Stimulated activated CD8-positive, alpha-beta memory T cell treated with anti-CD3 and anti-CD28 coated beads, Interleukin-7, amount 100 ng/mL, for 4 hours (primary cell): Measurements from ENCODE around the gene LARP4B.

Experiments used
- DNase-seq, 2 donors: peaks; one replicate each; pipeline ENCODE4 v3.0.0-alpha.2; 2020; ENCODE audit warnings: low read depth in 2 of 2

Gene LARP4B

GRCh38 chr10:867807-868206, 63.7 kb downstream of the LARP4B start:
- no peak for DNase-seq

DNA sequence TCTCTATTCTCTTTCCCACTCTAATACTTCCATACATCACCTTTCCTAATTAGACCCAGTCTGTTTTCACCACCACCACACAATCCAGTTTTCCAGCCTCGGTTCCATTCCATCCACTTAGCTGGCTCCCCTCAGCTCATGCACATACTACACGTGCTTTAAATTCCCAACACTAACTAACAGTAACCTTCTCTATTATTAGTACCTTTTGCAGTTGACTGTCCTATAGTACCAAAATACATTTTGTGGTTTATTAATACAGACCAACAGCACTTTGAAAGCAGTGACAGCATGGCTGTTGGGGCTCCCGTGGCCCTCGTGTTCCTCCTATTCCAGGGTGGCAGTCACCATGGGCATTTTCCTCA, 64.9 kb downstream of the LARP4B start:
- no peak for DNase-seq

- DNase-seq = no peak
These were observed 65.5 kb downstream of the LARP4B start for GRCh38 chr10:865924-866576.

DNA sequence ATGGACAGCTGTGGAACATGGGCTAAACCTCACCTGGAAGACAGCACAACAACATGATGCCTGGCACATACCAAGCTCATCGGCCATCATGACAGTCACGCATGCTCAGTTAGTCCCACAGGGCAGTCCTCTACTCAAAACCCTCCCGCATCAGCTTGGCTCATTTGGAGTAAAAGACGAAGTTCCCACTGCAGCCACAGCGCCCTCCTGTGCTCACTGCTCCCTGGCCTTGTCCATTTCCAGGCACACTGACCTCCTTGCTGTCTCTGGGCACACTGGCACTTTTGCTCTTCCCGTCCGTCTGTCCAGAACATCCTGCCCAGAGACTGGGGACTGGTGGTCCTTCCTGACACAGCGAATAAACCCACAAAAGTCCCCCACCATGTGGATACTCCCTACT, 66.2 kb downstream of the LARP4B start:
- no peak for DNase-seq

- no peak for DNase-seq
These were observed 71.0 kb downstream of the LARP4B start for GRCh38 chr10:860519-860918.

DNA sequence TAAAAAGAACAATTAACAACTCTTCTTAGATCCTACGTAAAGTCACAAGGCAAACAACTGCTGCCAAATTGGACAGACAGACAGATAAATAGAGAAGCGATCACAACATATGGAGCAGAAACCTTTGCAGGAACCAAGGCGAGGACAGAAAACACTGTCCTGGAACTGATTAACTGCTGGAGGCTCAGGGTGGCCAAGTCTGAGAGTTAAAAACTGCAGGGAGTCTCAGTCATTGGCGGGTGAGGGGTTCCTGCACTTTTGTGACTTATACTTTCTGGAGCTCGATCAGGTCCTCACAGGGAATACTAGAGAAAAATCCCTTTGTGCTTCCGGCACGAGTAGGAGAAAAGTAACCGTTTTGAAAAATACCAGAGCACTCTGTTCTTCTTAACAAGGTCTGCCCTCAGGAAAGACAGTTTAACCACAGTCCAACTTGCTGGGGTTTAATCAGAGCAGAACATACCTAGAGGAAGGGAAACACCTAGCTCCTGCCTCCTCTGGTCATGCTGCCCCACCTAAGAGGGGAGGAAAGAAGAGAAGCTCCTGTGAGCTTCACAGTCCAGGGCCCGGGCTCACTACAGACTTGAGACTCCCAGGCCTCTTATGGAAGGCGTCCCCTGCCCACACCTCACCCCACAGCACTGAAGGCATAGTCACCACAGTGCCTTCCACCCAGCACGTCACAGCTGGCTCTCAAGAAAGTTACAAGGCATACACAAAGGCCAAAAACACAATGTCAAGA, 74.9 kb downstream of the LARP4B start:
- no peak for DNase-seq

- DNase-seq = no peak
These were observed 75.8 kb downstream of the LARP4B start for GRCh38 chr10:855671-856070.

- no peak for DNase-seq
These were observed 76.4 kb downstream of the LARP4B start for GRCh38 chr10:855079-855478.

DNA sequence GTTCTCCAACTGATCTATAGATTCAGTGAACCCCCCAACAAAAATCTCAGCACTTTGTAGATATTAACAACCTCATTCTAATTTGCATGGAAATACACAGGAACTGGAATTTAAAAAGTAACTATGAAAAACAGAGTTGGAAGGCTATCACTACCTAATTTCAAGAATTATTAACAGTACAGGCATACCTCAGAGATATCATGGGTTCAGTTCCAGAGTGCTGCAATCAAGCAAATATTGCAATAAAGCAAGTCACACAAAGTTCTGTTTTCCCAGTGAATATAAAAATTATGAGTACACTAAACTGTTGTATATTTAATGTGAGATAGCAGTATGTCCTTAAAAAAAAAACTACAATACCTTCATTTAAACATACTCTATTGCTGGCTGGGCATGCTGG, 78.5 kb downstream of the LARP4B start:
- no peak for DNase-seq

DNA sequence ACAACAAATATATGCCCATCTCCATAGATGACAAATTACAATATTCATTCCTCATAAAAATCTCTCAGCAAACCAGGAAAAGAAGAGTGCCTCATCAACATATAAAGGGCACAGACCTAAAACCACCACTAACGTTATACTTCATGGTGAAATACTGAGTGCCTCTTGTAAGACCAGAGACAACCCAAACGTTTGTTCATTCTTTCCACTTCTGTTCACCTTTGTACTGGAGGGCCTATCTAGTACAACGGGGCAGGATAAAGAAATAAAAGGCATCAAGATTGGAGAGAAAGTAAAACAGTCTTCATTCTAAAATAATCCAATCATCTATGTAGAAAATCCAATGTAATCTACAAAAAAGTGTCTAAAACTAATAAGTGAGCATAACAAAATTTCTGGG, 79.1 kb downstream of the LARP4B start:
- DNase-seq = no peak

DNA sequence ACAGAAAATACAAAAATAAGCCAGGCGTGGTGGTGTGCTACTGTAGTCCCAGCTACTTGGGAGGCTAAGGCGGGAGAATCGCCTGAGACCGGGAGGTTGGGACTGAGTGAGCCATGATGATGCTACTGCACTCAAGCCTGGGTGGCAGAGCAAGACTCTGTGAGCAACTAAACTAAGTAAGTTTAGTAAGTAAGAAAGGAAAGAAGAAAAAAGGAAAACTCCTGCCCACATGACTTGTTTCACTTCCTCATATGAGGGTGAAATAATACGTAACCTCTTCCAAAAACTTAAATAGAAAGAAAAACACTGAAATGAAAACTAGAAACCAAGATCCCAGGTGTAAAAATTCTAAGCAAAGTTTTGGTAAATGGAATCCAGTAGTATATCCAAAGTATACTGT, 79.6 kb downstream of the LARP4B start:
- DNase-seq = no peak

GRCh38 chr10:850093-850492, 81.4 kb downstream of the LARP4B start:
- DNase-seq = no peak

DNA sequence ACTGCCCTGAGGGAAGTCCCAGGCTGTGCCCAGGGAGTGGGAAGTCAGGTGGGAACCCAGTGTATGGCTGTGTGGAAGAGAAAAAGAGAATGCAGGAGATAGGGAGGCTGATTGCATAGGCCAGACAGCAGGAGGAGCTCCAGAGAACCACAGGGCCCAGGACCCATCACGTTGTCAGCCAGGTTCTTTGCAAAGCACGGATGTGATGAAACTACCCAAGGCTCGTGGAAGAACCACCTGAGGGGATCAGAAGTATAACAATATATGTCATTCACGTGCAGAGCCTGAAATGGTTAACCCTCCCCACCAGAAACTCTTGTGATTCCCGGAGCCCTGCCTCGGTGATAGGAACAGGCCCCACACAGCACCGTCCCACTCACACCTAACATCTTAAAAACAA, 83.6 kb downstream of the LARP4B start:
- DNase-seq = no peak

GRCh38 chr10:846126-846685, 85.3 kb downstream of the LARP4B start:
- no peak for DNase-seq

DNA sequence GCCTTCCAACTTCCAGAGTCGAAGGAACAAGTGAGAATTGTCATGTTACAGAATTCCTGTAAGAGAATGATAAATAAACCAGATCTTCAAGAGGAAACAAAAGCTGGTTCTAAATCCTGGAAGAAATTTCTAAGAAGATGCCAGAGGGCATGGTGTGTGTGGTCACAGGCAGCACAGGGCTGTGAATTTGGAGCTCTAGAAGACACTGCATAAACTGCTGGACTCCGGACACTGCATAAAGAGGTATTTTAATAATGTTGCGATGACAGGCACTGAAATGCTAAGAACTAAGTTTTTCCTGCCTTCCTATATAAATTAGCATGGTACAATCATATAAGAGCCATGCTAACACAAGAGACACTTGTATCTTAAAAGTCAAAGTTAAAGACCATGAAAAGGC, 86.0 kb downstream of the LARP4B start:
- DNase-seq = no peak

DNA sequence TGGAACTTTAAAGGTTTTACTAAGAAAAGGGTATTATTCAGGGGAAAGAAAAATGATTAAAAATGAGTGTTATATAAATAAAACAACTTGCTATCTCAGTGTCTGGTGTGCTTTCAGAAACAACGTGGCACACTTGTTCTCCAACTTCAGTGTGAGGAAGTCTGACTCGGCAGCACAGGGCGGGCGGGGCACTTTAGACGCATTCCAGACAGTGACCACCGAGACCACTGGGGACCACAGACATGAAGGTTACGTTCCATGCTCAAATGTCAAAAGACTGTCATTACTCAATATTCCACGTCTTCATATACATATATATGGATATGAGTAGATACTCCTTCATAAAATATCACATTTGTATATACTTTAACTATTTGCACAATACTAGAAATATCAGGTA, 87.0 kb downstream of the LARP4B start:
- DNase-seq = no peak

DNA sequence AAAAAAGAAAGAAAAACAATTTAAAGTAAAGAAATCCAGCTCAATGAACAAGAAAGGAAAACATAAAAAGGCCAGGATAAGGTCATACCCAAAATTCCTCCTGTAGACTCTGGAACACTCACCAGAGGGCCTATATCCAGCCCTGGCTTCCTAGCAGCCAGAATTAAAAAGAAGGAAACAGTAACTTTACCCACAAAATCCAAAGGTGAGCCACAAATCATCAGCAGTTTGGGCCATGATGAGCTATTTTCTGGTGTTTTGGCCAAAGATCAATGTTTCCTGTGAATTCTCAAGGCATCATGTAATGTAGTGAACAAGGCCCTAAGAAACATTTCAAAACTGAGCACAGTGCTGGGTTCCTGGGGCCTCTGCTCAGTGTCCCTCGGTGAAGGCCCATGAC, 87.8 kb downstream of the LARP4B start:
- no peak for DNase-seq

DNA sequence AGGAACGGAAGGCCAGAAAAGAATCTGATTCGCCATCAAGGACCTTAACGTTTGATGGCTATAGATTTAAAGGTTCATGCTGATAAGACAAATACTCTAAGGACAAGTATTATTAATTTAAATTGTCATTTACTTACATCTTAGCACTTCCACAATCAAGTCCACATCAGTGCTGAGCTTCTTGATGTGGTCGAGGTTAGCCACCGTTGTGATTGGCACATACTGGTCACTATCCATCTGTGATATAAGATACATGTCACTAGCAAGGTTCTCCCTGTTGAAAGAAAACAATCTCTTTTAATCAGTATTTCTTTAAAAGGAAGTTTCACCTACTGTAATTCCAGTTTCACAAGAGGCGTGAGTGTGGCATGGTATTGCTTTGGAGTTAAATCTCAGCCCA, 88.7 kb downstream of the LARP4B start:
- no peak for DNase-seq

- DNase-seq = no peak
These were observed 90.0 kb downstream of the LARP4B start for GRCh38 chr10:841535-841934.

GRCh38 chr10:839550-840205, 91.8 kb downstream of the LARP4B start:
- no peak for DNase-seq

GRCh38 chr10:836782-837181, 94.7 kb downstream of the LARP4B start:
- DNase-seq = no peak

DNA sequence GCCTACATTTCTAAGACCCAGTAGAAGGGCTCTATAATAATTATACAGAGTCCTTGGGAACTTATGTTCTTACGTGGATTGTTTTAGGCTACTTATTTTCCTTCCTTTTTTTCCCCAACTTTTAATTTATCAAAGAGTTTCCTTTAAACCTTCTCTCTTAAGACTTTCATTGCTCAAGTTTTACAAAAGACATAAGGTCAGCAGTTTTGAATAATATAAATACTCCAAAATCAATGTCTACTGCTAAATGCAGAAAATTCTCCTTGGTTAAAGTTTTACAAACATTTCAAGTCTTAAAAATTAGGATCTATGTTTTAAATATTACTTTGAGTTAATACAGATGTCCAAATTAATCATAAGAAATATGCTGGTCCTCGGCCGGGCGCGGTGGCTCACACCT, 97.0 kb downstream of the LARP4B start:
- DNase-seq = no peak

- no peak for DNase-seq
These were observed 102.3 kb downstream of the LARP4B start for GRCh38 chr10:829241-829640.
